Epithelial cell of esophagus (primary cell): Measurements from ENCODE around the gene SGTB.
"Not testable (repeated sequence)": the region's sequence is repeated elsewhere in the genome, so short reads cannot be mapped to it uniquely, and the experiment has no call there.

Experiments used
- DNase-seq: peaks from one replicate; pipeline ENCODE4 v3.0.0; 2010; ENCODE audit warnings: low read depth
- H3K4me3 ChIP-seq: 2 replicates; pipeline ENCODE4 v1.5.1; 2011; ENCODE audit warnings: mild to moderate bottlenecking, low read length, control low read depth
- TF ChIP-seq, protein P1 (sequence below): IDR thresholded peaks from 2 replicates; pipeline ENCODE4 v1.5.1; 2011; ENCODE audit warnings: low read depth, mild to moderate bottlenecking, low read length, control low read depth, inconsistent platforms; ENCODE audit not compliant: insufficient read depth; ENCODE audit errors: missing control alignments

The SGTB gene

DNA sequence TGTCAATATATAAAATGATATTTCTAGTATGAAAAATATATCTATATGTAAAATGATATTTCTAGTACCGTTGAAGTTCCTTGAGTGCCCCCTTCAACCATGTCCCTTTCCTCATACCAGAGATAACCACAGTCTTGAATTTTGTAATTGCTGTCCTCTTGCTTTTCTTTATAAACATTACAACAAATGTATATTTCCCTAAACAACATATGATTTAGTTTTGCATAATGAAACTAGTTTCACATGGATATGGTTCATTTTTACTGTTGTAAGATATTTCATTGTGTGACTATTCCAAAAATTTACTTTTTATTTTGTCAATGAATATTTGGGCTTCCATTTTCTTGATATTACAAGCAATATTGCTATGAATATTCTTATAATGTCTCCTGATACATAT is 14.1 kb upstream of the SGTB start:
- no peak overlapping the region for H3K4me3 ChIP-seq
- TF ChIP-seq, protein P1, sequence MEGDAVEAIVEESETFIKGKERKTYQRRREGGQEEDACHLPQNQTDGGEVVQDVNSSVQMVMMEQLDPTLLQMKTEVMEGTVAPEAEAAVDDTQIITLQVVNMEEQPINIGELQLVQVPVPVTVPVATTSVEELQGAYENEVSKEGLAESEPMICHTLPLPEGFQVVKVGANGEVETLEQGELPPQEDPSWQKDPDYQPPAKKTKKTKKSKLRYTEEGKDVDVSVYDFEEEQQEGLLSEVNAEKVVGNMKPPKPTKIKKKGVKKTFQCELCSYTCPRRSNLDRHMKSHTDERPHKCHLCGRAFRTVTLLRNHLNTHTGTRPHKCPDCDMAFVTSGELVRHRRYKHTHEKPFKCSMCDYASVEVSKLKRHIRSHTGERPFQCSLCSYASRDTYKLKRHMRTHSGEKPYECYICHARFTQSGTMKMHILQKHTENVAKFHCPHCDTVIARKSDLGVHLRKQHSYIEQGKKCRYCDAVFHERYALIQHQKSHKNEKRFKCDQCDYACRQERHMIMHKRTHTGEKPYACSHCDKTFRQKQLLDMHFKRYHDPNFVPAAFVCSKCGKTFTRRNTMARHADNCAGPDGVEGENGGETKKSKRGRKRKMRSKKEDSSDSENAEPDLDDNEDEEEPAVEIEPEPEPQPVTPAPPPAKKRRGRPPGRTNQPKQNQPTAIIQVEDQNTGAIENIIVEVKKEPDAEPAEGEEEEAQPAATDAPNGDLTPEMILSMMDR = no peak
- no peak for DNase-seq

- TF ChIP-seq, protein P1 = no peak
- H3K4me3 ChIP-seq = no peak overlapping the region
- DNase-seq = no peak
These were observed 13.0 kb upstream of the SGTB start for GRCh38 chr5:65734921-65735320.

DNA sequence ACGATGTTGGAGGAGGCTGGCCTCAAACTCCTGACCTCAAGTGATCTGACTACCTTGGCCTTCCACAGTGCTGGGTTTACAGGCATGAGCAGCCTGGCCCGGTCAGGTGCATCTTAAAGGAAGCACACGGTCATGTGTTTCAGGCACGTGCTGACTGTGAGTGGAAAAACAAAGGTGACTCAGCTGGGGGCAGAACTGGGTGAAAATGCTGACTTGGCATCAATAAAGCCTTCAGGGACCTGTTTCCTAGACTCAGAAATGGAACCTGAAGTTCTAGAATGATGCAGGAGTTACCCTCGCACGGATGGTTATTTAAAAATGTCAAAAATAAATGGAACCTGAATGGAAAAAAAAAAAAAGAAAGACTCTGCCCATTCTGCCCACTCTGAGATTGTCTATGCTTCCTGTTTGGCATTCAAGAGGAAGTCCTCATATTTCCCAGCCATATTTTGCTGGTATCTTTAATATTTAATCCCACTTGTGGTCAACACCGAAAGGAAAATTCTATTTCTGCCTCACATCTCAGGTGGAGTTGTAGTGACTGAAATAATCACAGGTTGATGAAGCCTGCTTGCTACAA is 12.4 kb upstream of the SGTB start:
- DNase-seq = peak; percentile 7
- H3K4me3 ChIP-seq = not testable (repeated sequence)

GRCh38 chr5:65732046-65732445 is 10.1 kb upstream of the SGTB start:
- not testable (repeated sequence) for H3K4me3 ChIP-seq, DNase-seq

GRCh38 chr5:65730910-65731309 is 9.0 kb upstream of the SGTB start:
- TF ChIP-seq, protein P1 = no peak
- no peak for DNase-seq

DNA sequence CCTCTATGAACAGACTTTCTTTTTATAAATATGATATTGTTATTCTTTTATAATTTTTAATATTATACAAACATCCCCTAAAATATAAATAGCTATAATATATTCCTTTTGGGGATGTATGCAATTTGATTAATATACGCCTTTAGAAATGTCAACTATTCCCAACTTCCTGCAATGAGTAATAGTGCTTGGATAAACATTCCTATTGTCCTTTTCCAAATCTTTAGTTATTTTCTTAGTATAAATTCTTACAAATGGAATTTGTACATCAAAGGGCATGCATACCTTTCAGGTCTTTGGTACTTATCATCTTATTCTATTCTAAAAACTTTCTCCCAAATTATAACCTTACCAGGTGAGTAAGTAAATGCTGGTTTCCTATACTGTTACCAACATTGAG is 6.3 kb upstream of the SGTB start:
- TF ChIP-seq, protein P1 = no peak
- DNase-seq = peak; percentile 14
- no peak overlapping the region for H3K4me3 ChIP-seq

More at GRCh38 chr5:65730910-65731309, 9.0 kb upstream of the SGTB start:
- no peak overlapping the region for H3K4me3 ChIP-seq

GRCh38 chr5:65727491-65728156 is 5.7 kb upstream of the SGTB start:
- peak; percentile 9 for DNase-seq
- TF ChIP-seq, protein P1 = no peak
- H3K4me3 ChIP-seq = no peak overlapping the region
